Progenitor cell of endocrine pancreas (in vitro differentiated cells): ENCODE measurements around the gene NEO1. TPM values are rescaled to one million over a fixed set of nuclear protein-coding genes. Genes with fewer than 3 reads are reported as not detected.
"Not testable (repeated sequence)": the region's sequence is repeated elsewhere in the genome, so short reads cannot be mapped to it uniquely, and the experiment has no call there.

Experiments
- DNase-seq: peaks from one replicate; pipeline ENCODE4 v3.0.0; 2021; ENCODE audit warnings: low spot score; ENCODE audit not compliant: unreplicated experiment
- H3K27ac Mint-ChIP-seq: 2 replicates; pipeline ENCODE4 v1.8.0; 2021; ENCODE audit warnings: mild to moderate bottlenecking, moderate library complexity, mixed read lengths
- H3K27me3 Mint-ChIP-seq: 2 replicates; pipeline ENCODE4 v1.8.0; 2021; ENCODE audit warnings: mixed read lengths
- H3K36me3 Mint-ChIP-seq: 2 replicates; pipeline ENCODE4 v1.8.0; 2022; ENCODE audit warnings: mixed read lengths; ENCODE audit not compliant: insufficient read depth
- H3K4me1 Mint-ChIP-seq: 2 replicates; pipeline ENCODE4 v1.8.0; 2021; ENCODE audit warnings: low read depth, mixed read lengths
- H3K4me3 Mint-ChIP-seq: 2 replicates; pipeline ENCODE4 v1.8.0; 2021; ENCODE audit warnings: low read depth, mild to moderate bottlenecking, moderate library complexity, mixed read lengths
- H3K9me3 Mint-ChIP-seq: 2 replicates; pipeline ENCODE4 v1.8.0; 2021; ENCODE audit warnings: low read depth, mixed read lengths
- total RNA-seq: library from RNA; stranded (reverse); gene quantifications from 2 replicates; pipeline ENCODE4 v1.2.1, GENCODE V29; 2021
- TF ChIP-seq, protein P1 (sequence below): fragments of 200-600 bp; sonication (generic); IDR thresholded peaks from one replicate; pipeline ENCODE4 v1.5.0; 2021; ENCODE audit warnings: antibody characterized with exemption, mild to moderate bottlenecking; ENCODE audit not compliant: unreplicated experiment

The NEO1 gene
- total RNA-seq, 1 donor from 2014 or later: 118 TPM

DNA sequence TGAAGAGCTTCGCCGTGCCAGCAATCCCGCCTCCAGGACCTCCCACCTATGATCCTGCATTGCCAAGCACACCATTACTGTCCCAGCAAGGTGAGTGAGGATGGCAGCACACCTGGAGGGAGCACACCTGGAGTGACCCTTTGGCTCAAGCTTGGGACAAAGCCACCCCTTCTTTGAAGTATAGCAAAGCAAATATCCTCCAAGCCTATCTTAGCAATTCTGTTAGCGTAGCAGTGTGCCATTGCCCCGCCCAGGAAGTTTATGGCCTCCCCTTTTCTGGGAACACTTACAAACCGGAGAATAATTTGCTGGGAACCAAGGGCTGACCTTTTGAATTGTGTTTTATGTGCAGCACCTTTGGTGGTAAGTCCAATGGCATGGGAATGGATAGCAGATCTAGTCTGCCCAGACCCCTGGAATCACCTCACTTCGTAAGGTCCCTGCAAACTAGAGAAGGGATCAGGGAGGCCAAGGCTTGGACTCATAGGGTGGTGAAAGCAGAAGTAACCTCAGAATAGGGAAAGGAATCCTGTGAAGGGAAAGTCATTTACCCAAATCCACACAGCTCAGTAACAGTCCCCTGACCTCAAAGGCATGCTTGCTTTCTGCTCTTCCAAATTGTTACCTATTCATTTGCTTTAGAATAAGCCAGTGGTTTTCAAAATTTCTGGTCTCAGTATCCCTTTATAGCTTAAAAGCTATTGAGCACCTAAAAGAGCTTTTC is 246.4 kb downstream of the NEO1 start:
- Mint-ChIP-seq H3K4me1 (peaks cover 1% of the 10 kb centered on the region), H3K4me3 (no peak overlapping the region), H3K9me3 (no peaks in the 10 kb centered on the region), H3K27ac (no peak overlapping the region), H3K27me3 (no peaks in the 10 kb centered on the region), H3K36me3 (peaks cover 22% of the 10 kb centered on the region)
- no peak for DNase-seq
- TF ChIP-seq, protein P1, sequence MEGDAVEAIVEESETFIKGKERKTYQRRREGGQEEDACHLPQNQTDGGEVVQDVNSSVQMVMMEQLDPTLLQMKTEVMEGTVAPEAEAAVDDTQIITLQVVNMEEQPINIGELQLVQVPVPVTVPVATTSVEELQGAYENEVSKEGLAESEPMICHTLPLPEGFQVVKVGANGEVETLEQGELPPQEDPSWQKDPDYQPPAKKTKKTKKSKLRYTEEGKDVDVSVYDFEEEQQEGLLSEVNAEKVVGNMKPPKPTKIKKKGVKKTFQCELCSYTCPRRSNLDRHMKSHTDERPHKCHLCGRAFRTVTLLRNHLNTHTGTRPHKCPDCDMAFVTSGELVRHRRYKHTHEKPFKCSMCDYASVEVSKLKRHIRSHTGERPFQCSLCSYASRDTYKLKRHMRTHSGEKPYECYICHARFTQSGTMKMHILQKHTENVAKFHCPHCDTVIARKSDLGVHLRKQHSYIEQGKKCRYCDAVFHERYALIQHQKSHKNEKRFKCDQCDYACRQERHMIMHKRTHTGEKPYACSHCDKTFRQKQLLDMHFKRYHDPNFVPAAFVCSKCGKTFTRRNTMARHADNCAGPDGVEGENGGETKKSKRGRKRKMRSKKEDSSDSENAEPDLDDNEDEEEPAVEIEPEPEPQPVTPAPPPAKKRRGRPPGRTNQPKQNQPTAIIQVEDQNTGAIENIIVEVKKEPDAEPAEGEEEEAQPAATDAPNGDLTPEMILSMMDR: no peak

DNA sequence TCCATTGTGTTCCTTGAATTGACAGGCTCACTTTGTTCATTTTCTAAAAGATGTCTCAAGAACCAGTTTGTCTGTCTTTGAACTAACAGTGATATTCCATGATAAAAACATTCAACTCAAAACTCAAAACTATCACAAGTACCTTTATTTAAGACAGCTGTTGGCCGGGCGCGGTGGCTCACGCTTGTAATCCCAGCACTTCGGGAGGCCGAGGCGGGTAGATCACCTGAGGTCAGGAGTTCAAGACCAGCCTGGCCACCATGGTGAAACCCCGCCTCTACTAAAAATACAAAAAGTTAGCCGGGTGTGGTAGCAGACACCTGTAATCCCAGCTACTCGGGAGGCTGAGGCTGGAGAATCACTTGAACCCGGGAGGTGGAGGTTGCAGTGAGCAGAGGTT is 248.0 kb downstream of the NEO1 start:
- peaks cover 18% of the 10 kb centered on the region for H3K36me3 Mint-ChIP-seq
- DNase-seq, H3K9me3 Mint-ChIP-seq, H3K4me3 Mint-ChIP-seq, H3K27ac Mint-ChIP-seq, H3K27me3 Mint-ChIP-seq, H3K4me1 Mint-ChIP-seq: not testable (repeated sequence)

DNA sequence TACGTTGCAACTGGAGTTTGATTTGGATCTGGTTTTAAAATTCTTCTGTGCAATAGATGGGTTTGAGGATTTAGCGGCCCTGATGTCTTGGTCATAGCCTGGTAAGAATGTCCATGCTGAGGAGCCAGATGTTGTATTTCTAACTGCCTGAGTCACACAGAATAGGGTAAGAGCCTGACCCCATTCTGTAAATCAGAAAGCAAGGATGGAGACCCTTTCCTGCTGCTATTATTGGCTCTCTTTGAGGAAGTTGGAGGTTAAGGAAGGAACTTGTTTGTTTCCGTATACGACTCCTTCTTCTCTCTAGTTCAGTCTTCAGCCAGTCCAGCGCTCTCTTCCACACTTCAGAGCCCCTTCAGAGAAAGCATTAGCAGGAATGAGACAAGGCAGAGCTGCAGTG is 251.4 kb downstream of the NEO1 start:
- H3K36me3 Mint-ChIP-seq: peaks cover 21% of the 10 kb centered on the region
- no peak for DNase-seq
- H3K27ac Mint-ChIP-seq: no peak overlapping the region
- H3K4me1 Mint-ChIP-seq: no peaks in the 10 kb centered on the region
- H3K4me3 Mint-ChIP-seq: no peak overlapping the region
- H3K27me3 Mint-ChIP-seq: no peaks in the 10 kb centered on the region
- H3K9me3 Mint-ChIP-seq: no peaks in the 10 kb centered on the region
- TF ChIP-seq, protein P1: no peak

DNA sequence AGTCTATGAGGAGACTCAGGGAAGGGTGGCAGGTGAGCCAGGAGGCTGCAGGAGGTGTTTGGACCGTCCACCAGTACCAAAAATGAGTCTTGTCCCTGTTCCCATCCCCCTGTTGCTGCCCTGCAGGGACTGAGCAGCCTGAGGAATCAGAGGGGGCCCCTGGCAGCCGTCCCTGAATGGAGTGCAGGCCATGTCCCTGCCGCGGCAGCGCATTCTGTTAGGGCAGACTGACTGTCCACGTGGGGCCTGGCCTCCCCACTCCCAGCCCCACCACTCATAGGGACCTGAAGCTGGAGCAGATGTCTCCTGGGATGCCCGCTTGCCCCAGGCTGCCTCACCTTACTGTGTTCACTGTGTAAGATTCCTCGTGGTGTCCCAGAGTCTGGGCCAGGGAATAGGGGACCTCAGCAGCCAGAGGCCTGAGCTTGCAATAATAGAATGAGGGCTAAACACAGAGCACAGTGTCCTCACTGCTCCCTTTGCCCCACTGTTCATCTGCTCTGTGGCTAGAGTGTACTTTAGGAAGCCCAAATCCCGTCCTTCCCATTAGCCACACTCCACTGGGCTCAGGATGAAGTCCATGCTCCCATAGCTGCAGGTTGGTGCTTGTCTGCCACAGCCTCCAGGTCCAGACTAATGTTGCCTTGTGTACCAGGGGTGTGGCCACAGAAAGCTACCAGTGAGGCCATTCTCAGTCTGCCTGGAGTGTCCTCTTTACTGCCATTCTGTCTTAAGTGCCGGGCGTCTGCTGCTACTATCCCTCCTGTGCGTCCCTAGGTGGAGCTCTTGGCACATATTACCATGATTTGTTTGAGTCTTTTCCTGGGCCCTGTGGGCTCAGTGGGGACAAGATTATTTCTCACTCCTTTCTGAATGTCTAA is 253.3 kb downstream of the NEO1 start:
- H3K27me3 Mint-ChIP-seq: no peaks in the 10 kb centered on the region
- H3K4me1 Mint-ChIP-seq: no peaks in the 10 kb centered on the region
- no peak overlapping the region for H3K4me3 Mint-ChIP-seq
- H3K36me3 Mint-ChIP-seq: peaks cover 15% of the 10 kb centered on the region
- no peak for DNase-seq
- no peaks in the 10 kb centered on the region for H3K9me3 Mint-ChIP-seq
- peak overlapping the region; percentile 69 for H3K27ac Mint-ChIP-seq
- TF ChIP-seq, protein P1: peak; percentile 68

DNA sequence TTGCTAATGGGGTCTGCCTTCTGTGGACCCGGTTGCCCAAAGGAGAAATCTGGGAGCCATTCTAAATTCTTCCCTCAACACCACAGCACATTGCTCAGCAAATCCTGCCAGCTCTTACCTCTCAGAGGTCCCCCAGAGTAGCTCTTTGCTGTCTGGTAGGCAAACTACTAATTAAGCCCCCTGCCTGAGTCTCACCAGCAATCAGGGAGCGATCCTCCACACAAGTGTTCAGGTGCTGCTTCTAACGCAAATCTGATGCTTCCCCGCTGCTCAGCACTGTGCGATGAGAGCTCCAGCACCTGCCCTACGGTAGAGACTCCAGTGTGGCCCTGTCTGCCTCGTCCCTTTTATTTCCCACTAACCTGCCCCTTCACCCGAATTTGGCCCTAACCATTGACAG is 256.0 kb downstream of the NEO1 start:
- Mint-ChIP-seq H3K9me3 (no peaks in the 10 kb centered on the region), H3K27ac (no peak overlapping the region)

More for the DNA sequence above, 256.0 kb downstream of the NEO1 start:
- Mint-ChIP-seq H3K27me3 (no peaks in the 10 kb centered on the region), H3K4me1 (no peaks in the 10 kb centered on the region), H3K36me3 (peaks cover 13% of the 10 kb centered on the region), H3K4me3 (no peak overlapping the region)
- TF ChIP-seq, protein P1: no peak
- no peak for DNase-seq
